GM18505 (cell line): ENCODE results near the gene LCN6.
"Not testable (repeated sequence)": the region's sequence is repeated elsewhere in the genome, so short reads cannot be mapped to it uniquely, and the experiment has no call there.

Experiments
- ATAC-seq: cut with Tn5 transposase; IDR thresholded peaks from one replicate; pipeline ENCODE4 v1.9.1; 2021; ENCODE audit not compliant: unreplicated experiment
- POLR2A ChIP-seq: IDR thresholded peaks from 4 replicates; pipeline ENCODE4 v1.6.1; 2011; ENCODE audit warnings: borderline replicate concordance; ENCODE audit not compliant: insufficient read depth, insufficient read length; ENCODE audit errors: extremely low read depth

The LCN6 gene

GRCh38 chr9:136712690-136713544 lies 35.4 kb downstream of the LCN6 start:
- ATAC-seq: no peak
- TF ChIP-seq POLR2A: no peak

- no peak for ATAC-seq
- no peak for TF ChIP-seq POLR2A
Measured at GRCh38 chr9:136711751-136712689, 36.3 kb downstream of the LCN6 start, which contains the start of gene DIPK1B. TSS of gene DIPK1B (plus strand) at chr9:136712572. CDS start at chr9:136712666, 94 bp downstream.

- ATAC-seq: not testable (repeated sequence)
Measured at GRCh38 chr9:136711219-136711648, 37.1 kb downstream of the LCN6 start.

- no peak for ATAC-seq
- no peak for TF ChIP-seq POLR2A
Measured at GRCh38 chr9:136710543-136710942, 37.8 kb downstream of the LCN6 start.

GRCh38 chr9:136709454-136710109 lies 38.7 kb downstream of the LCN6 start:
- no peak for ATAC-seq
- no peak for TF ChIP-seq POLR2A

- TF ChIP-seq POLR2A: no peak
- no peak for ATAC-seq
Measured at GRCh38 chr9:136707849-136708517, 40.3 kb downstream of the LCN6 start.

GRCh38 chr9:136707011-136707410 lies 41.3 kb downstream of the LCN6 start:
- no peak for TF ChIP-seq POLR2A
- no peak for ATAC-seq

- TF ChIP-seq POLR2A: no peak
- ATAC-seq: no peak
Measured at GRCh38 chr9:136705564-136705963, 42.8 kb downstream of the LCN6 start.

- not testable (repeated sequence) for ATAC-seq
Measured at GRCh38 chr9:136704741-136705140, 43.6 kb downstream of the LCN6 start.

- TF ChIP-seq POLR2A: no peak
- ATAC-seq: no peak
Measured at GRCh38 chr9:136703276-136703860, 45.0 kb downstream of the LCN6 start.

GRCh38 chr9:136701668-136702053 lies 46.7 kb downstream of the LCN6 start:
- ATAC-seq: no peak
- TF ChIP-seq POLR2A: no peak

- TF ChIP-seq POLR2A: peak; percentile 34
Measured at GRCh38 chr9:136700959-136701667, 47.2 kb downstream of the LCN6 start.

More at GRCh38 chr9:136700959-136701667, 47.2 kb downstream of the LCN6 start:
- no peak for ATAC-seq
